Hepatocyte (in vitro differentiated cells): ENCODE data around the gene PRICKLE3.

Experiments used
- CTCF ChIP-seq: fragments of 200-600 bp; sonication (generic); IDR thresholded peaks from 2 replicates; pipeline ENCODE4 v1.5.1; 2016; ENCODE audit warnings: antibody characterized with exemption, mild to moderate bottlenecking; ENCODE audit not compliant: poor library complexity
- EZH2 ChIP-seq: fragments of 200-600 bp; sonication (generic); IDR thresholded peaks from 2 replicates; pipeline ENCODE4 v1.6.1; 2016; ENCODE audit warnings: antibody characterized with exemption, mild to moderate bottlenecking, borderline replicate concordance
- EZH2phosphoT487 ChIP-seq: fragments of 200-600 bp; sonication (generic); IDR thresholded peaks from one replicate; pipeline ENCODE4 v1.6.1; 2018; ENCODE audit warnings: antibody characterized with exemption, mild to moderate bottlenecking, low read depth, moderate library complexity; ENCODE audit not compliant: unreplicated experiment, severe bottlenecking

GRCh38 chrX:49153467-49153866 lies 32.7 kb downstream of the PRICKLE3 start:
- TF ChIP-seq CTCF (no peak), EZH2 (no peak), EZH2phosphoT487 (no peak)
